GM18873 (cell line): ENCODE data around the gene PSMD8.
A peak's percentile ranks its signal among the peaks of the same experiment; 100 is the strongest.
"Not testable (repeated sequence)": the region's sequence is repeated elsewhere in the genome, so short reads cannot be mapped to it uniquely, and the experiment has no call there.

ENCODE experiments used
- ATAC-seq: cut with Tn5 transposase; IDR thresholded peaks from one replicate; pipeline ENCODE4 v1.9.1; 2021; ENCODE audit warnings: mild to moderate bottlenecking, moderate library complexity, moderate number of reproducible peaks; ENCODE audit not compliant: unreplicated experiment, low FRiP score

The PSMD8 gene

DNA sequence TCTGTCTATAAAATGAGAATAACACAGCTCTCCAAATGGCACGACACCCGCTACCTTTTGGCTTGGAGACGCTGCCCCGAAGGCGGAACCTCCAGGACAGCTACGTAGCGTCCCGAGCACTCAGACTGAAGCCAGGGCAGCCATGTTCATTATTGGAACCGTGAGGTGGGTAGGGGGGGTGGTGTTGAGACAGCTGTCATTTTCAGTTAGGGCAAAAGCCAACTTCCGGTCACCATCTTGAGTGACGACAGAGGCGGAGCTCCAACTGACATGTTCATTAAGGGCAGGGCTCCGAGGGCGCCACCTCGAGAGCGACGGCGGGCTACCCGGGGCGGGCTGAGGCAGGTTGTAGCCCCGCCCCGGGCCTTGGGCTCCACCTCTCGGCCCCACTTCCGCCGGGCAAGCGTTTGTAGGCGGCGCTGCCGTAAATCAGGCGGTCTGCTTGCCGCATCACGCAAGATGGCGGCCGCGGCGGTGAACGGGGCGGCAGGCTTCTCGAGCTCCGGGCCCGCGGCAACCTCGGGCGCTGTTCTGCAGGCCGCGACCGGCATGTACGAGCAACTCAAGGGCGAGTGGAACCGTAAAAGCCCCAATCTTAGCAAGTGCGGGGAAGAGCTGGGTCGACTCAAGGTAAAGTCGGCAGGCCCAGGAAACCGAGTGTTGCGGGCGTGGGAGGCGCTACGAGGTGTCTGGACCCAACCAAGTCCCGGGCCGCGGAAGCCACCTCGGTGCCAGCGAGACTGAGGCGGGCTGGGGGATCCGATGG lies at the start of gene PSMD8:
Gene PSMD8 (plus strand): TSS at position 240 of the 766 bp plus-strand sequence. CDS start 31 bp downstream, at position 271.
- peak; percentile 84 for ATAC-seq

DNA sequence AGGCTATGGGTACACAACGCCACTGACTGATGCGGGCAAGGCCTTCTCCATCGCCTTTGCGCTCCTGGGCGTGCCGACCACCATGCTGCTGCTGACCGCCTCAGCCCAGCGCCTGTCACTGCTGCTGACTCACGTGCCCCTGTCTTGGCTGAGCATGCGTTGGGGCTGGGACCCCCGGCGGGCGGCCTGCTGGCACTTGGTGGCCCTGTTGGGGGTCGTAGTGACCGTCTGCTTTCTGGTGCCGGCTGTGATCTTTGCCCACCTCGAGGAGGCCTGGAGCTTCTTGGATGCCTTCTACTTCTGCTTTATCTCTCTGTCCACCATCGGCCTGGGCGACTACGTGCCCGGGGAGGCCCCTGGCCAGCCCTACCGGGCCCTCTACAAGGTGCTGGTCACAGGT lies 47.8 kb upstream of the PSMD8 start:
- no peak for ATAC-seq

DNA sequence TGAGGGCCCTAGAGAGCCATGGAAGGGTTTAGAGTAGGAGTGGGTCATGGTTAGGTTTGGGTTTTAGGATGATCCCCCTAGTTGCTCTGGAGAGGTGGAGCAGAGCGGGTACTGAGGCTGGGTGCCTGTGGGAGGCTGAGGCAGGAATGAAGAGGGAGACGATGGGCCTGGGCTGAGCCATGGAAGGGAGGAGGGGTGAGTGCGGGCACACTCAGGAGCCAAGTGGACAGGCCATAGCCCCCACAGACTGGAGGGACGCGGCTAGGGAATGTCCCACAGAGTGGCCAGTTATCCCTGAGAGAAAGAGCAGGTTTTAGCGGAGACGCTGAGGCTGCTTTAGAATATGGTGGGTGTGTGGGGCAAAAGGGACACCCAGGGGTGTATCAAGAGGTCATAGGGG lies 44.7 kb upstream of the PSMD8 start:
- no peak for ATAC-seq

DNA sequence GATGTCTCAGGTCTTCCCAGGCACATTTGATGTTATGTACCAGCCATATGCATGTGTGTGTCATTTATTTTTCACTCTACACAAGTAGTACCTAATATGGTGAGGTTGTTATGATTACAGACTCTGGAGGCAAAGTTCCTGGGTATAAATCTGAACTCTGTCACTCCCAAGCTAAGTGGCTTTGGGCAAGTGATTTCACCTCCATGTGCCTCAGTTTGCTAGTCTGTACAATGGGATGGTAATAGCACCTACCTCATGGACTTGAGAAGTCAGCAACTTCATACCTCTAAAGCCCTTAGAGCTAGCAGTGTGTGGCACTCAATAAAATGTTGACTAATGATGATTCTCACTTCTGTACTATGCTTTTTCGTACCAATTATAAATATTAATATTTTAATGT lies 42.6 kb upstream of the PSMD8 start:
- ATAC-seq = no peak

DNA sequence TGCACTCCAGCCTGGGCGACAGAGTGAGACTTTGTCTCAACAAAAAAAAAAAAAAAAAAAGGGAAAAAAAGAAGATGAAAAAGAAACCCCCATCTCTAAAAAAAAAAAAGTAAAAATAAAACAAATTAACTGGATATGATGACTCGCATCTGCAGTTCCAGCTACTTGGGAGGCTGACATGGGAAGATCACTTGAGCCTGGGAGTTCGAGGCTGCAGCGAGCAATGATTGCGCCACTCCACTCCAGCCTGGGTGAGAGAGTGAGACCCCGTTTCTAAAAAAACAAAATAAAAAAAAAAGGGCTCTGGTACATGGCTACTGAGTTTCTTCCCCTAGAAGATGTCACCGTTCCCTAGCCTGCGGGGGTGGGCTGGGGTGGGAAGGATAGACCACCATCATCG lies 41.1 kb upstream of the PSMD8 start:
- no peak for ATAC-seq

DNA sequence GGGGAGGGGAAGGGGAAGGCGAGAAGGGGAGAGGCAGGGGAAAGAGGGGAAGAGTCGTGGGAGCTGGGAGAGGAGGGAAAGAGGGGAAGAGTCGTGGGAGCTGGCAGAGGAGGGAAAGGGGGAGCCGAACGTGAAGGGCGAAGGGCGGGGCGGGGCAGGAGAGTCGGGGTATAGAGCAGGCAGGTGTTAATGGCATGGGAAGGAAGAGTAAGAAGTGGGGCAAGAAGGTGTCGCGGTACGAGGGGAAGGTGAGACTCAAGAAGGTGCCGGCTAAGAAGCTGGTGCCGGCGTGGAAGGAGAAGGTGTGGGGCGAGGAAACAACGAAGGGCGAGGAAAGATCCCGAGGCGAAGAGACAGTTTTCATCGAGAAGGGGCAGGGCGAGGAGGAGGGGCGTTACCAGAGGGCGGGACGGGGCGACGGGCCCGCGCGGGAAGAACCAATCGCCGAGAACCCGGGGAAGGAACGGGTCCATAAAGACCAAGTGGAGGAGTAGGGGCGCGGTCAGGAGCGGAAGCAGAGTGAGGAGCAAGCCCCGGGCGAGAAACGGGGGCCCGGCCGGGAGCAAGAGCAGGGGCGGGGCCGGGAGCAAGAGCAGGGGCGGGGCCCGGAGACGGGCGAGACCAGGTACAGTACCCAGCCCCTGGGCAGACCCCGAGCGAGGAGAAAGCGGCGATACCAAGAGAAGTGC lies 38.3 kb upstream of the PSMD8 start:
- ATAC-seq = peak; percentile 62

DNA sequence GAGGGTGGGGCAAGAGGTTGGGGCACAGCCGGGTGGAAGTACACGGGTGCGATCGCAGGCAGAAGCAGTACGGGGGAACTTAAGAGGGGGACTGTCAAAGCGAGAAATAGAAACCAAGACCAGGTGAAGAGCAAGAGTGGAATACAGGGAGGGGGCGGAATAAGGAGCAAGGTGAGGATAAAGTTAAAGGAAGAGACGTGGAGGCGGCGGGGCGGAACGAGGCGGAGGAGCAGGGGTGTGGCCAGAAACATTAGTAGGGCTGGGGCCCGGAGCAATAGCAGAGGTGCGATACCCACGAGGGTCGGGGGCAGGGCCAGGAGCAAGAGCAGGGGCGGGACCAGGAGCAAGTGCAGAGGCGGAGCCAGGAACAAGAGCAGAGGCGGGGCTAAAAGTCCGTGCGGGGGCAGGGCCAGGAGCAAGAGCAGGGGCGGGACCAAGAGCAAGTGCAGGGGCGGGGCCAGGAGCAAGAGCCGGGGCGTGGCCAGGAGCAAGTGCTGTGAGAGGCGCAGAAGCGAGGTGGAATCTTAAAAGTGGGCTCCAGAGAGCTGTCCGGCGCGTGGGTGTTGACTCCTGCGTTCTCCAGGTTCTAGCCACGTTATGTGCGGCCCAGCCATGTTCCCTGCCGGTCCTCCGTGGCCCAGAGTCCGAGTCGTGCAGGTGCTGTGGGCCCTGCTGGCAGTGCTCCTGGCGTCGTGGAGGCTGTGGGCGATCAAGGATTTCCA lies 37.6 kb upstream of the PSMD8 start:
- peak; percentile 26 for ATAC-seq

DNA sequence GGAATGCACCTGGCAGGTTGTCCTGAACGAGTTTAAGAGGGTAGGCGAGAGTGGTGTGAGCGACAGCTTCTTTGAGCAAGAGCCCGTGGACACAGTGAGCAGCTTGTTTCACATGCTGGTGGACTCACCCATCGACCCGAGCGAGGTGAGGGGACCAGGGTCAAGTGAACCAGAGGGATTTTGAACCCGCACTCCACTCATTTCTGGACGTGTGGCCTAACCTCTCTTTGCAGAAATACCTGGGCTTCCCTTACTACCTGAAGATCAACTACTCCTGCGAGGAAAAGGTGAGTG lies 37.1 kb upstream of the PSMD8 start:
- no peak for ATAC-seq

DNA sequence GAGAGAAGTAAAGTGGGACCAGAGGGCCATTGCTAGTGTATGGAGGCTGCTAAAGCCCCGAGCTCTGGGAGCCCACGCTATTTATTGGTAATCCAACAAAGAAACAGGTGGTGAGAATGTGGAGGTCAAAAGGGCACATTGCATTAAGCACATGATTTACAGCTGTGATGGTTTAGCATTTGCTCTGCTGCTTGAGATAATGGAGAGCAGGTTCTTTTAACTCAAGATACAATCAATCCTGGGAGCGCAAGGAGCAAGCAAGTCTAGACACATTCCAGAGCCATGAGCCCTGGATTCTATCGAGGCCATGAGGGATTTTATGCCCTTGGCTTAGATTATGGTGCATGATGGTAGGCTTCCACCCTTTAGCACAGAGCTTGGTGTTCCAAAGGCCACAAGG lies 35.4 kb upstream of the PSMD8 start:
- ATAC-seq = not testable (repeated sequence)

DNA sequence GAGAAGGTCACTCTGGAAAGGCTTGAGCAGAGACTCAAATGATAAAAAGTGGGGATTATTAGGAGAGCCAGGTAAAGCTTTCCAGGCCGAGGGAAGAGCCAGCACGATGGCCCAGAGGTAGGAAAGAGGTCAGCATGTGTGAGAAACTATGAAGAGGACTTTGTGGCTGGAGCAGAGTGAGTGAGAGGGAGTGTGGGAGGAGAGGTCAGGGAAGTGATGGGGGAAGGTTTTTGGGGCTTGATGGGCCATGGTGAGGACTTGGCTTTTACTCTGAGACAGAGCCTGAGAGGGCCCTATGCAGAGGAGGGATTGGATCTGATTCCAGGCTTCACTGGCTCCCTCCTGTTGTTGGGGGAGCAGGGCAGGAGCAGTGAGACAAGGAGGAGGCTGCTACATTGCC lies 33.4 kb upstream of the PSMD8 start:
- no peak for ATAC-seq

DNA sequence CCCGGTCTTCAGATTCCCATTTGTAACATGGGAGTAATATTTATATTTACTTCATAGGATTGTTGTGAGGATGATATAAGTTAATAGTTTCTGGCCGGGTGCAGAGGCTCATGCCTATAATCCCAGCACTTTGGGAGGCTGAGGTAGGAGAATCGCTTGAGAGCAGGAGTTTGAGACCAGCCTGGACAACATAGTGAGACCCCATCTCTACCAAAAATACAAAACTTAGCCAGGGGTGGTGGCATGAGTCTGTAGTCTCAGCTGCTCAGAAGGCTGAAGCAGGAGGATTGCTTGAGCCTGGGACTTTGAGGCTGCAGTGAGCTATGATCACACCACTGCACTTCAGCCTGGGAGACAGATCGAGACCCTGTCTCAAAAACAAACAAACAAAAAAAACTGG lies 27.5 kb upstream of the PSMD8 start:
- ATAC-seq = no peak

DNA sequence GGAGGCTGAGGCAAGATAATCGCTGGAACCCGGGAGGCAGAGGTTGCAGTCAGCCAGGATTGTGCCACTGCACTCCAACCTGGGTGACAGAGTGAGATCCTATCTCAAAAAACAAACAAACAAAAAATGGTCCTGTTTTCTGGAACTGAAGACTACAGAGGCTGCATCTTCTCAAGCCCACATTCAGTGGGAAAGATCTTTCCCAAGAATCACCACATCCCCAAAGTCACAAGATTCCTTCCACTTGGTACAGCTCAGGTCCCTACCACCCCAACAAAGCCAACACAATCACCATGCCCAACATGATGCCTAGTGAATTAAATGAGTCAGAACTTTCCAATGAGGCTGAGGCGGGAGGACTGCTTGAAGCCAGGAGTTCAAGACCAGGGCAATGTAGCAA lies 23.5 kb upstream of the PSMD8 start:
- ATAC-seq = no peak

DNA sequence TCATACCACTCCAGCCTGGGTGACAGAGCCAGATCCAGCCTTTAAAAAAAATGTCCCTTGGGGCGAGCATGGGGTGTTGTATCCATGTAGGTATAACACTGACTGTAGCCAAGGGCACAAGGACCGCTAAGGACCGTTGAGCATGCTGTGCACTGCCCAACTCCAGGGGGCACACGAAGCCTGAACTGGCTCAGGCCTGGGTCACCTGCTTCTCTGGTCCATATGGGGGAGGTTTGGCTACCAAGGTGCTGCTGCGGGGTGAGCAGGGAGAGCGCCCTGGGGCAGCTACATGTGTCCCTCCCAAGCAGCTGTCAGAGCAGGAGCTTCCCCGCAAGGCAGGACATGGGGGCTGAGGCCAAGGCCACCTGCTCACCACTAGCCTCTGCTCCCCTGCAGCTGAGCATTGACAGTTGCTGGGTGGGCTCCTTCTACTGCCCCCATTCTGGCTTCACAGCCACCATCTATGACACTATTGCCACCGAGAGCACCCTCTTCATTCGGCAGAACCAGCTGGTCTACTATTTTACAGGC lies 22.4 kb upstream of the PSMD8 start:
- no peak for ATAC-seq

DNA sequence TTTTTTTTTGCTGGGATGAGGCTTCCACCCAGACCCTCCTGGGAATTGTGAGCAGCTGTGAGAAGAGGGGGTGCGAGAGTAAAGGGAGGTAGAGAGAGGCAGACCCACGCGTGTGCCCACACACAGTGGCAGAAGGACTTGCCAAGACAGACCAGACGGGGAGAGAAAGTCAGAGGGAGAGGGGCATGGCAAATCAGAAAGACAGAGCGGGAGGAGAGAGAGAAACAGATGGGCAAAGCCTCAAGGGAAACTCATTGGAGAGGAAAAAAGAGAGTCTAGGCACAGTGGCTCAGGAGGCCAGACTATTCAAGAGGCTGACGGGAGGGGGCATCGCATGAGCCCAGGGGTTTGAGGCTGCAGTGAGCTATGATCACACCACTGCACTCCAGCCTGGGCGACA lies 21.8 kb upstream of the PSMD8 start:
- ATAC-seq = no peak

DNA sequence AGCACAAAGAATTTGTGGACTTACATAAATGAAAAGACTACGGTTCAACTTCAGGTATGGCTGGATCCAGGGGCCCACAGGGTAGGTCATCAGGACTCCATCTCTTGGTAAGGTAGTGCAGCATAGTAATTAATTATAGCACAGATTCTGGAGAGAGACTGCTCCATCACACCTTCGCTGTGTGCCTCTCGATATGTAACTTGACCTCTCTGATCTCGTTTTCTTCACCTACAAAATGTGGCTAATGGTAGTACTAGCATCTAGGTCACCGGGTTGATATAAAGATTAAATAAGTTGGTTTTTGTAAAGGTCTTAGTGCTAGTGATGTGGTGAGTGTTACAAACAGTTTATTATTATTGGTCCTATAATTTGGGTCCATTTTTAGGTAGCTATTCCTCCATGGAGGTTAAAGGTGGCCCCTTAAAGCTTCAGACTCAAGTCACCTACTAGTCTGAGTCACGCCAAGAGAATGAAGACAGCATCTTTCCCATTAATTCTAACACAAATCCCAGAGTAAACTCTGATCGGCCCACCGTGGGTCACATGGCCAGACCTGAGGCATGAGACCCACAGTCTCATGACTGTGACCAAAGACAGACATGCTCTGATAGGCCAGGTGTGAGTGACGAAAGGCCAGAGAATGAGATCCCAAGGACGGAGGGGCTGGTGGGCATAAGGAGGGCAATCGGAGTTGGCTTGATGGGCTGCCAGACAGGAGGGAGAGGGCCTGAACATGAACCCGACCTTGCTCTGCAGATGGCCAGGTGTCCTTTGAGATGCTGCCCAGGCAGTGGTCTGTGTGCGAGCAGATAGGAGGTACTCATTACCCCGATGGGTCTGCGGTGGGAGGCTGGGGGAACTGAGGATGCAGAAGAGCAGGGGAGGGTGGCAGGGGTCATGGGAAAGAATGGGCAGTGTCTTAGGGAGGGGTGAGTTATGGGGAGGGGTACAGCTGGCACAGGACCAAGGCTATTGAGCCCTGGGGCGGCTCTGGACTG lies 18.3 kb upstream of the PSMD8 start:
- ATAC-seq = no peak

DNA sequence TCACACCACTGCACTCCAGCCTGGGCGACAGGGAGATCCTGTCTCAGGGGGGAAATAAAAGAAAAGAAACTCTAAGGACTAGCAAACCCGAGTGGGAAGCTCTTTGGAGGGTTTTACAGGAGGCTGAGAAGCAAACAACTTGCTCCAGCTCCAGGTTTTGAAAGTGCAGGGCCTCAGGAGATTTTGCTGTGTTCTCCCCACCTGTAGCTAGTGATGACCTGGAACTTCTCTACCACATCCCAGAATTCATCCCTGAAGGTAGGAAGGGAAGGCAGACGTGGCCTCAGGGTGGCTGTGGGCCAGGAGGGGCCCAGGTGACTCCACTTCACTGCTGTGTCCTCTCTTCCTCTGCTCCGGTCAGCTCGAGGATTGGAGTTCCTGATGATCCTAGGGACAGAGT lies 16.3 kb upstream of the PSMD8 start:
- ATAC-seq = no peak

DNA sequence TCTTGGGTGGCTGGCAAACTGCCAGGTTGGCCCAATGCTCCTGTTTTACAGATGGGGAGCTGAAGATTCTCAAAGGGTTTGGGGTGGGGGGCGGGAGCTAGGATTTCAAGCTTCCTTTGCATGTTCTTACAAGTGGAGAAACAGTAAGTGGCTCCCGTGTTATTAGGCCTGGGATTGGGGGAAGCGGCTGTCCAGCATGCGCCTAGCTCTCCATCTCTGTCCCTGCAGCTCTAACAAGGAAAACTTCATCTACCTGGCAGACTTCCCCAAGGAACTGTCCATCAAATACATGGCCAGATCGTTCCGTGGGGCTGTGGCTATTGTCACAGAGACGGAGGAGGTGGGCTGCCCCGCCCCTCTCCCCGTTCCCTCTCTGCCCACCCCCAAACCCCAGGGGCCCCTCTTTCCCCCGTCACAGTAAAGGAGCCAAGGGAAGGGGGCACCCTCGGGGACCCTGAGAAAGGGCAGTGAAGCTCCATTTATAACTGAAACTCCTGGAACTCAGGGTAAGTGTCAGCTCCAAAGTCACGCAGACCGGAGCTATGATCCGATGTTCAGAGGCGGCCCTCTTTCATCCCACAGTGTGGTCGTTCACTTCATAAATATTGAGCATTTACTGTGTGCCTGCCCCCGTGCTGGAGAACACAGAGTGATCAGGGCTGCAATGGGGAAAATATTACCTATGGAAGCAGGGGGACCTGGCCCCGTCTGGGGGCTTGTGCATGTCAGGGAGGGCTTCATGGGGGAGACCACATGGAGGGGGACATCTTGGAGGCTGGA lies 14.9 kb upstream of the PSMD8 start:
- no peak for ATAC-seq

DNA sequence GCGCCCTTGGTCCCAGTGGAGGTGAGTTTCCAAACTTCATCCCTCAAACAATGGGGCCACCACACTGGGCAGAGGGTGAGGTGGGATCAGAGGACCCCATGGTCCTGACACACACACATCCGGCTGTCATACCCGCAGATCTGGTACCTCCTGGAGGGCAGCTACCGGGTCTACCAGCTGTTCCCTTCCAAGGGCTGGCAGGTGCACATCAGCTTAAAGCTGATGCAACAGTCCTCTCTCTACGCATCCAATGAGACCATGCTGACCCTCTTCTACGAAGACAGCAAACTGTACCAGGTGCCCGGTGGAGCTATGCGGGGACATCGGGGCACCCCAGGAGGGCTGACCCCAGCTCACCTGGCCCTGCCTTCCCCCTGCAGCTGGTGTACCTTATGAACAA lies 14.0 kb upstream of the PSMD8 start:
- no peak for ATAC-seq

DNA sequence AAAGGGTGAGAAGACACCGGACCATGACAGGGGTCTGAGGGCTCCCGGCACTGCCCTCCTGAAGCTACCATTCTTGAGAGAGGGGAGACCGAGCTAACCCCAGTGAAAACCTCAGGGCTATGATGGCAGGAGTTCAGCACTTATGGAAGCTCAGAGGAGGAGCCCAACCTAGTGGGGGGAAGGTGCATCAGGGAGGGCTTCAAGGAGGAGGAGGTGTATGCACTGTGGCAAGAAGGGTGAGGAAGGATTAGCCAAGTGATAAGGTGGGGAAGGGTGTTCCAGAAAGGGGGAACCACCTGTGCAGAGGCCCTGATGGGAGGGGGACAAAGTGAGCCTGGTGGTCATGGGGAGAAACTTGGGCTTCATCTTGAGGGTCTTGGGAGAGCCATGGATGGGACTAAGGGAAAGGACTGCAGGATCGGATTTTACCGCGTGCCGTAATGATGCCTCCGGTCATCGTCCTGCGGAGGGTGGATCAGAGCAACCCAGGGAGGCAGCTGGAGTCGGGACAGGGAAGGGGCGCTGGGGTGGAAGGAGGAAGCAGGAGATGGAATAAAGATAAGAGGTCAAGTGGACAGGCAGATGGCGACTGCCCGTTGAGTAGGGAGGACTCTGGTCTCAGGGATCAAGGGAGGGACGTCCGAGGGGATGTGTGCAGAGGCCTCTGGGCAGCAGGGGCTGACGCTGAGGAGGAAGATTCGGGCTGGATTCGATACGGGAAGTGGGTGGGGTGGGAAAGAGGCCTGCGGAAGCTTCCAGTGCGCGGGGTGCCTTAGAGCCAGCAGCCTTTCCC lies 13.3 kb upstream of the PSMD8 start:
- ATAC-seq = no peak
